Gastrocnemius medialis (tissue), 4 donors: ENCODE results near the gene MFSD6L. TPM values are rescaled to one million over a fixed set of nuclear protein-coding genes. Genes with fewer than 3 reads are reported as not detected.

ENCODE experiments used
- ATAC-seq, 2 donors: fragments of 150-250 bp; one replicate each; pipeline ENCODE4 v1.9.1; 2016
- DNase-seq, 2 donors: peaks; one replicate each; pipeline ENCODE4 v3.0.0-alpha.2; 2019
- H3K27ac ChIP-seq, 4 donors: fragments of 200-600 bp; sonication (generic); 1 replicate in 1 of 4; 2 replicates in 3 of 4; pipeline ENCODE4 v1.5.1; 2016 to 2018; ENCODE audit warnings: mild to moderate bottlenecking in 2 of 4, moderate library complexity in 1 of 4
- H3K27me3 ChIP-seq, 3 donors: fragments of 200-600 bp; sonication (generic) in 2 of 3; 1 replicate in 1 of 3; 2 replicates in 2 of 3; pipeline versions ENCODE4 v1.5.1 to v1.6.0; 2016 to 2019; ENCODE audit warnings: mild to moderate bottlenecking in 1 of 3, moderate library complexity in 1 of 3
- H3K36me3 ChIP-seq, 2 donors: fragments of 200-600 bp; sonication (generic) in 1 of 2; one replicate each; pipeline ENCODE4 v1.5.1; 2017 to 2018
- H3K4me1 ChIP-seq, 2 donors: fragments of 200-600 bp; sonication (generic) in 1 of 2; one replicate each; pipeline ENCODE4 v1.5.1; 2016 to 2017; ENCODE audit warnings: mild to moderate bottlenecking in 2 of 2
- H3K4me3 ChIP-seq, 4 donors: fragments of 200-600 bp; sonication (generic) in 3 of 4; 1 replicate in 1 of 4; 2 replicates in 3 of 4; pipeline ENCODE4 v1.5.1; 2016 to 2019; ENCODE audit warnings: mild to moderate bottlenecking in 2 of 4
- H3K9me3 ChIP-seq, 3 donors: fragments of 200-600 bp; sonication (generic) in 2 of 3; 1 replicate in 1 of 3; 2 replicates in 2 of 3; pipeline ENCODE4 v1.5.1; 2016 to 2019
- CTCF ChIP-seq, 5 experiments: fragments of 450-650 bp in 3 of 5; fragments of 200-600 bp in 2 of 5; sonication (generic) in 2 of 5; IDR thresholded peaks in 4 of 5; conservative IDR thresholded peaks in 1 of 5; 1 replicate in 4 of 5; 2 replicates in 1 of 5; pipeline ENCODE4 v1.5.1; 2016 to 2019; ENCODE audit warnings: antibody characterized with exemption in 5 of 5, mild to moderate bottlenecking in 3 of 5, moderate library complexity in 3 of 5
- POLR2A ChIP-seq, 2 donors: fragments of 450-650 bp; IDR thresholded peaks; one replicate each; pipeline ENCODE4 v1.6.1; 2017; ENCODE audit warnings: antibody characterized with exemption in 2 of 2, mild to moderate bottlenecking in 2 of 2, moderate library complexity in 2 of 2
- in situ Hi-C, 4 donors: fragments of 200-750 bp; cut with MboI; loops; one replicate each; pipeline versions ENCODE4 v1.15.0 to v1.8.0; 2017; ENCODE audit warnings: low sequenced_read_pairs in 4 of 4
- intact Hi-C: fragments of 100-400 bp; cut with DNase I; formaldehyde crosslinking; loops from one replicate; pipeline ENCODE4 v1.15.1; 2023; ENCODE audit warnings: low total_unique reads
- total RNA-seq, 4 donors: library from RNA; depleted of rRNA; stranded (reverse); fragments of >200 nt; gene quantifications; one replicate each; pipeline versions ENCODE4 v1.1.0 to v1.2.3, GENCODE V29; 2016

The MFSD6L gene
- total RNA-seq, 4 donors from 2014 or later: not detected

GRCh38 chr17:8803531-8804420 is 4.6 kb upstream of the MFSD6L start:
- Histone ChIP-seq H3K36me3 (no peaks in the 10 kb centered on the region), H3K27ac (no peak overlapping the region), H3K4me3 (no peak overlapping the region), H3K27me3 (peaks cover 7 to 8% (median 7%) of the 10 kb centered on the region in 3 donors), H3K4me1 (no peaks in the 10 kb centered on the region), H3K9me3 (no peaks in the 10 kb centered on the region)
- ATAC-seq (no peak), DNase-seq (no peak)
- in situ Hi-C loops (loop anchor here in 1 of 4 donors (25.0 kb wide), 1 partner anchor 91 kb away; no protein-coding TSS in a partner anchor), intact Hi-C loops (no loop called here)
- TF ChIP-seq CTCF (IDR thresholded peaks at IDR 0.05 in 4 of 5, conservative IDR thresholded peaks at IDR 0.05 in 1 of 5) (no peak), POLR2A (IDR thresholded peaks at IDR 0.05) (no peak)

- Histone ChIP-seq H3K27ac (no peak overlapping the region), H3K9me3 (no peaks in the 10 kb centered on the region), H3K4me3 (no peak overlapping the region), H3K4me1 (no peaks in the 10 kb centered on the region), H3K27me3 (peaks cover 11 to 15% (median 13%) of the 10 kb centered on the region in 3 donors), H3K36me3 (no peaks in the 10 kb centered on the region)
- intact Hi-C loops: no loop called here
- in situ Hi-C loops: loop anchor here in 1 of 4 donors (25.0 kb wide), 1 partner anchor 89 kb away; no protein-coding TSS in a partner anchor
- TF ChIP-seq POLR2A (IDR thresholded peaks at IDR 0.05) (no peak), CTCF (IDR thresholded peaks at IDR 0.05 in 4 of 5, conservative IDR thresholded peaks at IDR 0.05 in 1 of 5) (no peak)
- DNase-seq: no peak
- no peak for ATAC-seq
Measured at GRCh38 chr17:8801135-8801840, 2.1 kb upstream of the MFSD6L start.

- Histone ChIP-seq H3K27ac (no peak overlapping the region), H3K36me3 (no peaks in the 10 kb centered on the region), H3K9me3 (no peaks in the 10 kb centered on the region), H3K27me3 (peaks cover 11 to 15% (median 15%) of the 10 kb centered on the region in 3 donors), H3K4me3 (no peak overlapping the region), H3K4me1 (no peaks in the 10 kb centered on the region)
- DNase-seq: no peak
- TF ChIP-seq CTCF (IDR thresholded peaks at IDR 0.05 in 4 of 5, conservative IDR thresholded peaks at IDR 0.05 in 1 of 5) (no peak), POLR2A (IDR thresholded peaks at IDR 0.05) (no peak)
- in situ Hi-C loops: loop anchor here in 1 of 4 donors (25.0 kb wide), 1 partner anchor 88 kb away; no protein-coding TSS in a partner anchor
- intact Hi-C loops: no loop called here
- no peak for ATAC-seq
Measured at GRCh38 chr17:8800656-8801055, 1.5 kb upstream of the MFSD6L start.

GRCh38 chr17:8799570-8800212 is 526 bp upstream of the MFSD6L start:
- in situ Hi-C loops: loop anchor here in 1 of 4 donors (25.0 kb wide), 1 partner anchor 87 kb away; no protein-coding TSS in a partner anchor
- Histone ChIP-seq H3K36me3 (no peaks in the 10 kb centered on the region), H3K27ac (no peak overlapping the region), H3K4me3 (no peak overlapping the region), H3K27me3 (peaks cover 11 to 15% (median 15%) of the 10 kb centered on the region in 3 donors), H3K4me1 (no peaks in the 10 kb centered on the region), H3K9me3 (no peaks in the 10 kb centered on the region)
- intact Hi-C loops: no loop called here
- TF ChIP-seq CTCF (IDR thresholded peaks at IDR 0.05 in 4 of 5, conservative IDR thresholded peaks at IDR 0.05 in 1 of 5) (no peak), POLR2A (IDR thresholded peaks at IDR 0.05) (no peak)
- ATAC-seq (no peak), DNase-seq (no peak)
